H1 (cell line): ENCODE measurements around the gene MAPT. TPM values are rescaled to one million over a fixed set of nuclear protein-coding genes. Genes with fewer than 3 reads are reported as not detected.

Experiments
- CREB1 ChIP-seq: IDR thresholded peaks from 2 replicates; pipeline ENCODE4 v1.6.1; 2012; ENCODE audit warnings: inconsistent platforms
- SIRT6 ChIP-seq: IDR thresholded peaks from one replicate; pipeline ENCODE4 v1.7.1; 2012; ENCODE audit warnings: low read length, inconsistent platforms
- SUZ12 ChIP-seq: fragments of 200-600 bp; sonication (generic); IDR thresholded peaks from 2 replicates; pipeline ENCODE4 v1.6.1; 2012; ENCODE audit warnings: mild to moderate bottlenecking, inconsistent platforms, low read length, moderate library complexity, mixed read lengths
- polyA plus RNA-seq, 7 experiments: library from polyadenylated mRNA; depleted of rRNA in 3 of 7; stranded (reverse) in 5 of 7; unstranded in 2 of 7; fragments of >200 nt in 5 of 7; fragments of 200-250 nt in 2 of 7; gene quantifications; 1 replicate in 5 of 7; 2 replicates in 1 of 7; 4 replicates in 1 of 7; pipeline versions ENCODE4 v1.2.1 to v1.2.3, GENCODE V29; 2011 to 2013; ENCODE audit warnings: missing spikeins in 2 of 7, mixed read lengths in 2 of 7
- total RNA-seq: library from RNA; stranded (reverse); fragmentation: NEBNext Ultra II Directional; extraction: Animal tissue kit (Norgen Biotek cat#: 25700); gene quantifications from 2 replicates; pipeline ENCODE4 v1.2.1, GENCODE V29; 2021
- TF ChIP-seq, protein P1 (sequence below): fragments of 300-600 bp; sonication (generic); IDR thresholded peaks from 2 replicates; pipeline ENCODE4 v1.7.1; 2012; ENCODE audit warnings: low read length, moderate library complexity, mild to moderate bottlenecking, inconsistent platforms; ENCODE audit not compliant: insufficient replicate concordance

The MAPT gene
- total and polyA plus RNA-seq, 2 of the 8 experiments (the other 6 are each of a cell fraction or from before 2014, with no cell fraction given) = 0.54 to 1.7 TPM

DNA sequence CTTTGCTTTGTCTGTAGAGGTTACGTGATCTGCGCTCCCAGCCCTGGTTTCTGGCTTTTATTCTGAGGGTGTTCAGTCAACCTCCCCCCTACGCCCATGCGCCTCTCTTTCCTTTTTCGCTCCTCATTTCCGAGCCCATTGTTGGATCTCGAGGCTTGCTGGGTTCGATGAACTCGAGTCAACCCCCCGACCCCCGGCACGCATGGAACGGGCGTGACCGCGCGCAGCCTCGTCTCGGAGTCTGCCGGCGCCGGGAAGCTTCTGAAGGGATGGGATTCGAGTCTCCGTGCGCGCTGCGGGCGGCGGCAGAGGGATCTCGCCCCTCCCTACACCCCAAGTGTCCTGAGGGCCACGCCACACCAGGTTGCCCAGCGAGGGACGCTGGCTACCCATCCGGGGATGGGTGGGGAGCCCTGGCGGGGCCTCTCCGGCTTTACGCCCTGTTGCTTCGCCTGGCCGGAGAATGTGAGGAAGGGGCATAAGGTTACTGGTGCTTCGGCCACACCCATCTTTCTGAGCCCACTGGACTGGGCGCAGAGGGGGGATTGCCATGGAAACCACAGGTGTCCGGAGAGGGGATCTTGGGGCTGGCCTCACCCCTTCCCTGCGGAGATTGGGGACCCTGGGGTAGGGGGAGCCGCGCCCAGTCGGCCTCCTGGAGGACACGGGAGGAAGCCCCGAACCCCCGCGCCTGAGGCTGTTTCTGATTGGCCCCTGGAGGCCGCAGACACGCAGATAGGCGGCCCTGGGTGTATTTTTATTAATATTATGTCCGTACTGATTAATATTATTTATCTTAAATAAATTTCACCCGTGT is 1.8 kb downstream of the MAPT start (continued):
- TF ChIP-seq, protein P1, sequence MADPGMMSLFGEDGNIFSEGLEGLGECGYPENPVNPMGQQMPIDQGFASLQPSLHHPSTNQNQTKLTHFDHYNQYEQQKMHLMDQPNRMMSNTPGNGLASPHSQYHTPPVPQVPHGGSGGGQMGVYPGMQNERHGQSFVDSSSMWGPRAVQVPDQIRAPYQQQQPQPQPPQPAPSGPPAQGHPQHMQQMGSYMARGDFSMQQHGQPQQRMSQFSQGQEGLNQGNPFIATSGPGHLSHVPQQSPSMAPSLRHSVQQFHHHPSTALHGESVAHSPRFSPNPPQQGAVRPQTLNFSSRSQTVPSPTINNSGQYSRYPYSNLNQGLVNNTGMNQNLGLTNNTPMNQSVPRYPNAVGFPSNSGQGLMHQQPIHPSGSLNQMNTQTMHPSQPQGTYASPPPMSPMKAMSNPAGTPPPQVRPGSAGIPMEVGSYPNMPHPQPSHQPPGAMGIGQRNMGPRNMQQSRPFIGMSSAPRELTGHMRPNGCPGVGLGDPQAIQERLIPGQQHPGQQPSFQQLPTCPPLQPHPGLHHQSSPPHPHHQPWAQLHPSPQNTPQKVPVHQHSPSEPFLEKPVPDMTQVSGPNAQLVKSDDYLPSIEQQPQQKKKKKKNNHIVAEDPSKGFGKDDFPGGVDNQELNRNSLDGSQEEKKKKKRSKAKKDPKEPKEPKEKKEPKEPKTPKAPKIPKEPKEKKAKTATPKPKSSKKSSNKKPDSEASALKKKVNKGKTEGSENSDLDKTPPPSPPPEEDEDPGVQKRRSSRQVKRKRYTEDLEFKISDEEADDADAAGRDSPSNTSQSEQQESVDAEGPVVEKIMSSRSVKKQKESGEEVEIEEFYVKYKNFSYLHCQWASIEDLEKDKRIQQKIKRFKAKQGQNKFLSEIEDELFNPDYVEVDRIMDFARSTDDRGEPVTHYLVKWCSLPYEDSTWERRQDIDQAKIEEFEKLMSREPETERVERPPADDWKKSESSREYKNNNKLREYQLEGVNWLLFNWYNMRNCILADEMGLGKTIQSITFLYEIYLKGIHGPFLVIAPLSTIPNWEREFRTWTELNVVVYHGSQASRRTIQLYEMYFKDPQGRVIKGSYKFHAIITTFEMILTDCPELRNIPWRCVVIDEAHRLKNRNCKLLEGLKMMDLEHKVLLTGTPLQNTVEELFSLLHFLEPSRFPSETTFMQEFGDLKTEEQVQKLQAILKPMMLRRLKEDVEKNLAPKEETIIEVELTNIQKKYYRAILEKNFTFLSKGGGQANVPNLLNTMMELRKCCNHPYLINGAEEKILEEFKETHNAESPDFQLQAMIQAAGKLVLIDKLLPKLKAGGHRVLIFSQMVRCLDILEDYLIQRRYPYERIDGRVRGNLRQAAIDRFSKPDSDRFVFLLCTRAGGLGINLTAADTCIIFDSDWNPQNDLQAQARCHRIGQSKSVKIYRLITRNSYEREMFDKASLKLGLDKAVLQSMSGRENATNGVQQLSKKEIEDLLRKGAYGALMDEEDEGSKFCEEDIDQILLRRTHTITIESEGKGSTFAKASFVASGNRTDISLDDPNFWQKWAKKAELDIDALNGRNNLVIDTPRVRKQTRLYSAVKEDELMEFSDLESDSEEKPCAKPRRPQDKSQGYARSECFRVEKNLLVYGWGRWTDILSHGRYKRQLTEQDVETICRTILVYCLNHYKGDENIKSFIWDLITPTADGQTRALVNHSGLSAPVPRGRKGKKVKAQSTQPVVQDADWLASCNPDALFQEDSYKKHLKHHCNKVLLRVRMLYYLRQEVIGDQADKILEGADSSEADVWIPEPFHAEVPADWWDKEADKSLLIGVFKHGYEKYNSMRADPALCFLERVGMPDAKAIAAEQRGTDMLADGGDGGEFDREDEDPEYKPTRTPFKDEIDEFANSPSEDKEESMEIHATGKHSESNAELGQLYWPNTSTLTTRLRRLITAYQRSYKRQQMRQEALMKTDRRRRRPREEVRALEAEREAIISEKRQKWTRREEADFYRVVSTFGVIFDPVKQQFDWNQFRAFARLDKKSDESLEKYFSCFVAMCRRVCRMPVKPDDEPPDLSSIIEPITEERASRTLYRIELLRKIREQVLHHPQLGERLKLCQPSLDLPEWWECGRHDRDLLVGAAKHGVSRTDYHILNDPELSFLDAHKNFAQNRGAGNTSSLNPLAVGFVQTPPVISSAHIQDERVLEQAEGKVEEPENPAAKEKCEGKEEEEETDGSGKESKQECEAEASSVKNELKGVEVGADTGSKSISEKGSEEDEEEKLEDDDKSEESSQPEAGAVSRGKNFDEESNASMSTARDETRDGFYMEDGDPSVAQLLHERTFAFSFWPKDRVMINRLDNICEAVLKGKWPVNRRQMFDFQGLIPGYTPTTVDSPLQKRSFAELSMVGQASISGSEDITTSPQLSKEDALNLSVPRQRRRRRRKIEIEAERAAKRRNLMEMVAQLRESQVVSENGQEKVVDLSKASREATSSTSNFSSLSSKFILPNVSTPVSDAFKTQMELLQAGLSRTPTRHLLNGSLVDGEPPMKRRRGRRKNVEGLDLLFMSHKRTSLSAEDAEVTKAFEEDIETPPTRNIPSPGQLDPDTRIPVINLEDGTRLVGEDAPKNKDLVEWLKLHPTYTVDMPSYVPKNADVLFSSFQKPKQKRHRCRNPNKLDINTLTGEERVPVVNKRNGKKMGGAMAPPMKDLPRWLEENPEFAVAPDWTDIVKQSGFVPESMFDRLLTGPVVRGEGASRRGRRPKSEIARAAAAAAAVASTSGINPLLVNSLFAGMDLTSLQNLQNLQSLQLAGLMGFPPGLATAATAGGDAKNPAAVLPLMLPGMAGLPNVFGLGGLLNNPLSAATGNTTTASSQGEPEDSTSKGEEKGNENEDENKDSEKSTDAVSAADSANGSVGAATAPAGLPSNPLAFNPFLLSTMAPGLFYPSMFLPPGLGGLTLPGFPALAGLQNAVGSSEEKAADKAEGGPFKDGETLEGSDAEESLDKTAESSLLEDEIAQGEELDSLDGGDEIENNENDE = no peak
- TF ChIP-seq SUZ12 = peak; percentile 68
- no peak for TF ChIP-seq SIRT6
- TF ChIP-seq CREB1 = no peak
